Neural crest cell (in vitro differentiated cells): ENCODE results near the gene MIER2. TPM values are rescaled to one million over a fixed set of nuclear protein-coding genes. Genes with fewer than 3 reads are reported as not detected.

Experiments used
- DNase-seq: peaks from one replicate; pipeline ENCODE4 v3.0.0; 2021; ENCODE audit warnings: low read depth, mixed read lengths, low spot score
- H3K27ac Mint-ChIP-seq: one replicate; pipeline ENCODE4 v1.8.0; 2021; ENCODE audit warnings: mild to moderate bottlenecking, mixed read lengths; ENCODE audit not compliant: unreplicated experiment
- H3K27me3 Mint-ChIP-seq: 2 replicates; pipeline ENCODE4 v1.8.0; 2021; ENCODE audit warnings: low read depth, mild to moderate bottlenecking, mixed read lengths
- H3K36me3 Mint-ChIP-seq: 2 replicates; pipeline ENCODE4 v1.8.0; 2021; ENCODE audit warnings: low read depth, mild to moderate bottlenecking, mixed read lengths
- H3K4me1 Mint-ChIP-seq: 2 replicates; pipeline ENCODE4 v1.8.0; 2021; ENCODE audit warnings: mixed read lengths
- H3K4me3 Mint-ChIP-seq: one replicate; pipeline ENCODE4 v1.8.0; 2021; ENCODE audit warnings: mild to moderate bottlenecking, mixed read lengths
- H3K9me3 Mint-ChIP-seq: 2 replicates; pipeline ENCODE4 v1.8.0; 2021; ENCODE audit warnings: mixed read lengths
- CTCF ChIP-seq: fragments of 200-600 bp; sonication (generic); conservative IDR thresholded peaks from 2 replicates; pipeline ENCODE4 v1.5.0; 2021; ENCODE audit warnings: antibody characterized with exemption, mild to moderate bottlenecking
- total RNA-seq: library from RNA; stranded (reverse); gene quantifications from 2 replicates; pipeline ENCODE4 v1.2.1, GENCODE V29; 2021

Gene MIER2
- total RNA-seq, 1 donor from 2014 or later: 45.8 TPM

GRCh38 chr19:292951-293350 is 51.6 kb downstream of the MIER2 start:
- no peak for TF ChIP-seq CTCF
- DNase-seq: no peak
- Mint-ChIP-seq H3K4me1 (peaks cover 18% of the 10 kb centered on the region), H3K4me3 (peak overlapping the region; percentile 4), H3K27me3 (peaks cover 78% of the 10 kb centered on the region), H3K36me3 (no peaks in the 10 kb centered on the region), H3K27ac (no peak overlapping the region), H3K9me3 (no peaks in the 10 kb centered on the region)

GRCh38 chr19:292281-292884 is 52.2 kb downstream of the MIER2 start:
- Mint-ChIP-seq H3K27me3 (peaks cover 81% of the 10 kb centered on the region), H3K4me1 (peaks cover 18% of the 10 kb centered on the region), H3K4me3 (peak overlapping the region; percentile 4), H3K36me3 (no peaks in the 10 kb centered on the region), H3K9me3 (no peaks in the 10 kb centered on the region), H3K27ac (no peak overlapping the region)
- TF ChIP-seq CTCF: no peak
- no peak for DNase-seq

- H3K27me3 Mint-ChIP-seq: peaks cover 85% of the 10 kb centered on the region
- no peak for DNase-seq
- no peaks in the 10 kb centered on the region for H3K9me3 Mint-ChIP-seq
- H3K4me3 Mint-ChIP-seq: no peak overlapping the region
- H3K36me3 Mint-ChIP-seq: no peaks in the 10 kb centered on the region
- TF ChIP-seq CTCF: no peak
- no peak overlapping the region for H3K27ac Mint-ChIP-seq
- H3K4me1 Mint-ChIP-seq: peaks cover 18% of the 10 kb centered on the region
Measured at GRCh38 chr19:291561-292280, 52.9 kb downstream of the MIER2 start.

- H3K9me3 Mint-ChIP-seq: no peaks in the 10 kb centered on the region
- H3K4me3 Mint-ChIP-seq: peak within 1 kb of the TSS; percentile 34
- no peak for DNase-seq
- TF ChIP-seq CTCF: no peak
- no peak within 1 kb of the TSS for H3K27ac Mint-ChIP-seq
- peaks cover 13% of the 10 kb centered on the region for H3K4me1 Mint-ChIP-seq
- H3K27me3 Mint-ChIP-seq: peaks cover 80% of the 10 kb centered on the region
- no peaks in the 10 kb centered on the region for H3K36me3 Mint-ChIP-seq
Measured at GRCh38 chr19:291006-291521, 53.5 kb downstream of the MIER2 start, which contains the start of gene PLPP2. Gene PLPP2, minus strand, starts transcription at chr19:291403. Its CDS starts 67 bp downstream, at chr19:291336.

- H3K36me3 Mint-ChIP-seq: no peaks in the 10 kb centered on the region
- H3K4me1 Mint-ChIP-seq: peaks cover 13% of the 10 kb centered on the region
- DNase-seq: no peak
- H3K9me3 Mint-ChIP-seq: no peaks in the 10 kb centered on the region
- TF ChIP-seq CTCF: no peak
- peaks cover 74% of the 10 kb centered on the region for H3K27me3 Mint-ChIP-seq
- H3K4me3 Mint-ChIP-seq: peak overlapping the region; percentile 34
- no peak overlapping the region for H3K27ac Mint-ChIP-seq
Measured at GRCh38 chr19:290372-291005, 54.1 kb downstream of the MIER2 start.
